MM.1S (cell line): ENCODE data around the gene FOXP2.

Source experiments
- CTCF ChIP-seq: fragments of 300-600 bp; sonication (generic); IDR thresholded peaks from 2 replicates; pipeline ENCODE4 v1.5.1; 2016; ENCODE audit warnings: antibody characterized with exemption, low read length, mixed read lengths
- EZH2 ChIP-seq: fragments of 300-600 bp; sonication (generic); optimal IDR thresholded peaks from 2 replicates; pipeline ENCODE3; 2017; ENCODE audit warnings: low read depth, mild to moderate bottlenecking, antibody characterized with exemption, low read length, mixed read lengths
- EZH2phosphoT487 ChIP-seq: fragments of 300-600 bp; sonication (generic); IDR thresholded peaks from 2 replicates; pipeline ENCODE4 v1.6.1; 2018; ENCODE audit warnings: antibody characterized with exemption, low read length

- TF ChIP-seq EZH2 (no peak), CTCF (no peak), EZH2phosphoT487 (no peak)
Measured at GRCh38 chr7:114416129-114416990, 1.7 kb downstream of the FOXP2 start.
